Transverse colon (tissue), 4 donors: ENCODE data around the gene STK11.

ENCODE experiments used
- CTCF ChIP-seq, 5 experiments: fragments of 200-600 bp in 3 of 5; fragments of 450-650 bp in 2 of 5; sonication (generic) in 3 of 5; IDR thresholded peaks; 1 replicate in 2 of 5; 2 replicates in 3 of 5; pipeline ENCODE4 v1.5.1; 2016 to 2017; ENCODE audit warnings: antibody characterized with exemption in 5 of 5, inconsistent platforms in 3 of 5, mild to moderate bottlenecking in 2 of 5, moderate library complexity in 1 of 5
- EP300 ChIP-seq: sonication (generic); formaldehyde crosslinking; IDR thresholded peaks from one replicate; pipeline ENCODE4 v1.6.1; 2017; ENCODE audit warnings: antibody characterized with exemption, low read depth
- POLR2A ChIP-seq: fragments of 450-650 bp; IDR thresholded peaks from one replicate; pipeline ENCODE4 v1.6.1; 2016; ENCODE audit warnings: antibody characterized with exemption, mild to moderate bottlenecking, moderate library complexity
- POLR2AphosphoS5 ChIP-seq, 3 donors: sonication (generic); formaldehyde crosslinking; IDR thresholded peaks; one replicate each; pipeline ENCODE4 v1.6.1; 2016; ENCODE audit warnings: antibody characterized with exemption in 3 of 3

GRCh38 chr19:1235625-1236538 is 30.3 kb downstream of the STK11 start:
- TF ChIP-seq POLR2AphosphoS5 (IDR thresholded peaks at IDR 0.05) (no peak), POLR2A (no peak), CTCF (IDR thresholded peaks at IDR 0.05) (no peak), EP300 (no peak)
